Suprapubic skin (tissue), 4 donors: ENCODE data around the gene DNTT.

Source experiments
- POLR2A ChIP-seq, 2 donors: fragments of 450-650 bp; IDR thresholded peaks; one replicate each; pipeline ENCODE4 v1.6.1; 2017; ENCODE audit warnings: antibody characterized with exemption in 2 of 2, mild to moderate bottlenecking in 2 of 2, moderate library complexity in 2 of 2
- POLR2AphosphoS5 ChIP-seq, 3 donors: sonication (generic); formaldehyde crosslinking; IDR thresholded peaks; one replicate each; pipeline ENCODE4 v1.6.1; 2017; ENCODE audit warnings: antibody characterized with exemption in 3 of 3
- TF ChIP-seq, protein P1 (sequence below), 2 donors: fragments of 200-600 bp in 1 of 2; fragments of 450-650 bp in 1 of 2; sonication (generic) in 1 of 2; IDR thresholded peaks; one replicate each; pipeline ENCODE4 v1.5.1; 2016 to 2019; ENCODE audit warnings: antibody characterized with exemption in 2 of 2, mild to moderate bottlenecking in 1 of 2, moderate library complexity in 1 of 2

DNA sequence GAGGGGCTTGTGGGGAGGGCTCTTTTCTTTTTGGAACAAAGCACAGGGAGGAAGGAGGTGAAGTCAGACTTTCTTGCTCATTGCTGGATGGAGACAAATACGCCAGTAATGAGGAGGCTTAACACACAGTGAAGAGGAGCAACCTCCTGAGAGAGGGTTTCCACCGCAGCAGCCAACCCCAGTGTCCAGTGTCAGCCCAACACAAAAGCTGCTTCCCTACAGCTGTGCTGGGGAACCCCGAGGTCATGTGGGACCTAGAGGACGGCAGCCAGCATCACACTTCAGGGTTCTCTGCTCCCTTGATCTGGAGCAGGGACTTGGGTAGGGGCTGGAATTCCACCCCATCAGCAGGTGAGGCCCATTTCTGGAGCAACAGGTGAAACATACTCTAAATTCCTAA, 40.6 kb upstream of the DNTT start:
- no peak for TF ChIP-seq POLR2A (IDR thresholded peaks at IDR 0.05)
- TF ChIP-seq, protein P1, sequence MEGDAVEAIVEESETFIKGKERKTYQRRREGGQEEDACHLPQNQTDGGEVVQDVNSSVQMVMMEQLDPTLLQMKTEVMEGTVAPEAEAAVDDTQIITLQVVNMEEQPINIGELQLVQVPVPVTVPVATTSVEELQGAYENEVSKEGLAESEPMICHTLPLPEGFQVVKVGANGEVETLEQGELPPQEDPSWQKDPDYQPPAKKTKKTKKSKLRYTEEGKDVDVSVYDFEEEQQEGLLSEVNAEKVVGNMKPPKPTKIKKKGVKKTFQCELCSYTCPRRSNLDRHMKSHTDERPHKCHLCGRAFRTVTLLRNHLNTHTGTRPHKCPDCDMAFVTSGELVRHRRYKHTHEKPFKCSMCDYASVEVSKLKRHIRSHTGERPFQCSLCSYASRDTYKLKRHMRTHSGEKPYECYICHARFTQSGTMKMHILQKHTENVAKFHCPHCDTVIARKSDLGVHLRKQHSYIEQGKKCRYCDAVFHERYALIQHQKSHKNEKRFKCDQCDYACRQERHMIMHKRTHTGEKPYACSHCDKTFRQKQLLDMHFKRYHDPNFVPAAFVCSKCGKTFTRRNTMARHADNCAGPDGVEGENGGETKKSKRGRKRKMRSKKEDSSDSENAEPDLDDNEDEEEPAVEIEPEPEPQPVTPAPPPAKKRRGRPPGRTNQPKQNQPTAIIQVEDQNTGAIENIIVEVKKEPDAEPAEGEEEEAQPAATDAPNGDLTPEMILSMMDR (IDR thresholded peaks at IDR 0.05): no peak
- TF ChIP-seq POLR2AphosphoS5 (IDR thresholded peaks at IDR 0.05): no peak
